ENCODE results near the gene CBY2.

- TF ChIP-seq POLR2A (IDR thresholded peaks at IDR 0.05) (no peak), CTCF (IDR thresholded peaks at IDR 0.05) (no peak), POLR2AphosphoS5 (IDR thresholded peaks at IDR 0.05) (no peak)
These were observed 15.2 kb downstream of the CBY2 start for GRCh38 chr13:45717349-45717748.

Data from upper lobe of left lung (tissue), 4 donors.